ENCODE results near the gene RNU6-9.

GRCh38 chr19:928471-929202 is 35.4 kb downstream of the RNU6-9 start:
- no peak for TF ChIP-seq ARNTL (CRISPR knock-in tag; IDR thresholded peaks at IDR 0.05; ENCODE audit: borderline replicate concordance, low read depth)
- TF ChIP-seq OSR1 (CRISPR knock-in tag; IDR thresholded peaks at IDR 0.05), result no peak
- TF ChIP-seq ZC3H10 (CRISPR knock-in tag; IDR thresholded peaks at IDR 0.05), result no peak
- TF ChIP-seq CREB5 (CRISPR knock-in tag; IDR thresholded peaks at IDR 0.05; ENCODE audit: low read depth), result no peak
- TF ChIP-seq, protein P1, sequence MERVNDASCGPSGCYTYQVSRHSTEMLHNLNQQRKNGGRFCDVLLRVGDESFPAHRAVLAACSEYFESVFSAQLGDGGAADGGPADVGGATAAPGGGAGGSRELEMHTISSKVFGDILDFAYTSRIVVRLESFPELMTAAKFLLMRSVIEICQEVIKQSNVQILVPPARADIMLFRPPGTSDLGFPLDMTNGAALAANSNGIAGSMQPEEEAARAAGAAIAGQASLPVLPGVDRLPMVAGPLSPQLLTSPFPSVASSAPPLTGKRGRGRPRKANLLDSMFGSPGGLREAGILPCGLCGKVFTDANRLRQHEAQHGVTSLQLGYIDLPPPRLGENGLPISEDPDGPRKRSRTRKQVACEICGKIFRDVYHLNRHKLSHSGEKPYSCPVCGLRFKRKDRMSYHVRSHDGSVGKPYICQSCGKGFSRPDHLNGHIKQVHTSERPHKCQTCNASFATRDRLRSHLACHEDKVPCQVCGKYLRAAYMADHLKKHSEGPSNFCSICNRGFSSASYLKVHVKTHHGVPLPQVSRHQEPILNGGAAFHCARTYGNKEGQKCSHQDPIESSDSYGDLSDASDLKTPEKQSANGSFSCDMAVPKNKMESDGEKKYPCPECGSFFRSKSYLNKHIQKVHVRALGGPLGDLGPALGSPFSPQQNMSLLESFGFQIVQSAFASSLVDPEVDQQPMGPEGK (CRISPR knock-in tag; IDR thresholded peaks at IDR 0.05; ENCODE audit: borderline replicate concordance), result no peak
- TF ChIP-seq RARB (CRISPR knock-in tag; IDR thresholded peaks at IDR 0.05), result no peak
- no peak for TF ChIP-seq BACH2 (CRISPR knock-in tag; IDR thresholded peaks at IDR 0.05; ENCODE audit: borderline replicate concordance)
- TF ChIP-seq SNAI2 (CRISPR knock-in tag; IDR thresholded peaks at IDR 0.05), result no peak
- no peak for TF ChIP-seq ZFP30 (CRISPR knock-in tag; IDR thresholded peaks at IDR 0.05)
- TF ChIP-seq ZNF70 (CRISPR knock-in tag; IDR thresholded peaks at IDR 0.05), result no peak

All from SK-N-SH treated with all-trans-retinoic acid at 6 μM for 48 hours (cell line).